Body of pancreas (tissue), 4 donors: ENCODE measurements around the gene METRNL.

Experiments
- CTCF ChIP-seq, 7 experiments: fragments of 450-650 bp in 4 of 7; fragments of 200-600 bp in 3 of 7; sonication (generic) in 3 of 7; IDR thresholded peaks; one replicate each; pipeline ENCODE4 v1.5.1; 2016 to 2019; ENCODE audit warnings: antibody characterized with exemption in 7 of 7
- POLR2A ChIP-seq, 3 donors: fragments of 450-650 bp; IDR thresholded peaks; one replicate each; pipeline ENCODE4 v1.6.1; 2016; ENCODE audit warnings: antibody characterized with exemption in 3 of 3, mild to moderate bottlenecking in 2 of 3

- TF ChIP-seq POLR2A (IDR thresholded peaks at IDR 0.05) (no peak), CTCF (IDR thresholded peaks at IDR 0.05) (no peak)
Measured at GRCh38 chr17:83080858-83081683, 1.7 kb downstream of the METRNL start.
